Heart left ventricle (tissue), 16 donors: ENCODE data around the gene ACTG2. TPM values are rescaled to one million over a fixed set of nuclear protein-coding genes. Genes with fewer than 3 reads are reported as not detected.

Source experiments
- ATAC-seq, 4 donors: fragments of 200-7000 bp; cut with Tn5 transposase; one replicate each; pipeline ENCODE4 v1.9.1; 2020 to 2022; ENCODE audit warnings: moderate library complexity in 4 of 4, mild to moderate bottlenecking in 3 of 4, moderate number of reproducible peaks in 1 of 4
- DNase-seq, 5 donors: peaks; one replicate each; pipeline ENCODE4 v3.0.0-alpha.2; 2020
- H3K27ac ChIP-seq, 12 donors: fragments of 200-600 bp; sonication (generic) in 4 of 12; one replicate each; pipeline versions ENCODE4 v1.5.0 to v1.8.0; 2016 to 2022; ENCODE audit warnings: mild to moderate bottlenecking in 2 of 12
- H3K27me3 ChIP-seq, 9 donors: fragments of 200-600 bp; sonication (generic) in 2 of 9; one replicate each; pipeline versions ENCODE4 v1.5.1 to v1.8.0; 2016 to 2022; ENCODE audit warnings: mild to moderate bottlenecking in 3 of 9
- H3K36me3 ChIP-seq, 9 donors: fragments of 200-600 bp; sonication (generic) in 2 of 9; one replicate each; pipeline versions ENCODE4 v1.5.0 to v1.8.0; 2018 to 2022; ENCODE audit warnings: mild to moderate bottlenecking in 2 of 9
- H3K4me1 ChIP-seq, 12 donors: fragments of 200-600 bp; sonication (generic) in 4 of 12; one replicate each; pipeline versions ENCODE4 v1.5.0 to v1.8.0; 2016 to 2022; ENCODE audit warnings: mild to moderate bottlenecking in 3 of 12
- H3K4me3 ChIP-seq, 12 donors: fragments of 200-600 bp; sonication (generic) in 4 of 12; one replicate each; pipeline versions ENCODE4 v1.5.0 to v1.8.0; 2017 to 2022; ENCODE audit warnings: mild to moderate bottlenecking in 9 of 12, moderate library complexity in 4 of 12
- H3K9me3 ChIP-seq, 12 donors: fragments of 200-600 bp; sonication (generic) in 4 of 12; one replicate each; pipeline versions ENCODE4 v1.5.0 to v1.8.0; 2016 to 2022; ENCODE audit warnings: mild to moderate bottlenecking in 1 of 12
- CTCF ChIP-seq, 12 donors: fragments of 200-600 bp; sonication (generic) in 4 of 12; IDR thresholded peaks; one replicate each; pipeline versions ENCODE4 v1.5.0 to v1.8.0; 2018 to 2022; ENCODE audit warnings: antibody characterized with exemption in 12 of 12, mild to moderate bottlenecking in 5 of 12
- POLR2A ChIP-seq, 2 donors: fragments of 450-650 bp; IDR thresholded peaks; one replicate each; pipeline ENCODE4 v1.6.1; 2017; ENCODE audit warnings: antibody characterized with exemption in 2 of 2, mild to moderate bottlenecking in 2 of 2, moderate library complexity in 2 of 2
- WGBS, 4 donors: extraction: QIAGEN DNeasy Blood & Tissue Kit in 2 of 4; methylation state at CpG; one replicate each; pipeline versions ENCODE4 v1.1.5 to v1.1.7; 2013 to 2018; 5-methylcytosine and 5-hydroxymethylcytosine counted together
- intact Hi-C, 10 donors: fragments of 100-400 bp; cut with DNase I; formaldehyde crosslinking; loops; one replicate each; pipeline versions ENCODE4 v1.11.1 to v1.14.2; 2022
- polyA plus RNA-seq, 2 donors: library from polyadenylated mRNA; stranded (reverse); fragments of 200-250 nt; gene quantifications; one replicate each; pipeline ENCODE4 v1.2.3, GENCODE V29; 2013
- total RNA-seq, 9 donors: library from RNA; depleted of rRNA in 2 of 9; stranded (reverse); fragments of >200 nt in 2 of 9; fragmentation: NEBNext Ultra II Directional in 3 of 9; extraction: Animal tissue kit (Norgen Biotek cat#: 25700) in 3 of 9; gene quantifications; one replicate each; pipeline versions ENCODE4 v1.1.0 to v1.2.4, GENCODE V29; 2016 to 2023
- donor health status: ischemic (EF 13 %, LVEDD 7.1; RV severe dilation, severe dysfunction).
- donor health status: healthy with polysubstance abuse.
- donor health status: DM: no; HTN: yes; CAD: no.
- donor health status: DM: no; HTN: no; CAD: no.
- donor health status: ischemic (EF 25% LVEDD 6.9; RV normal size, moderate dysfunction).
- donor health status: ischemic (EF 25% LVEDD 5.7; RV mildly dilated, moderate dysfunction).
- donor health status: healthy.
- donor health status: DM: yes; HTN: yes; CAD: no.
- donor health status: ischemic (EF 35%, LVEDD 5.7; RV mildly dilated, moderate dysfunction).
- donor health status: nonischemic (EF 11% LVEDD 7.7; RV severe dilation, severe dysfunction).
- donor health status: DM: yes; HTN: yes; CAD: no.
- donor health status: PGD.
- donor health status: ischemic (EF 29% LVEDD 5.4; RV normal size, mild dysfunction).
- donor health status: nonischemic (EF 23%, LVEDD 6.1; RV moderate dilation, normal function).

The ACTG2 gene
- total and polyA plus RNA-seq, 11 donors = 1.3 to 10.5 (median 3.8) TPM

GRCh38 chr2:73961274-73961673 lies 68.5 kb downstream of the ACTG2 start:
- intact Hi-C loops = no loop called here
- no peaks in the 10 kb centered on the region for H3K4me1 ChIP-seq
- TF ChIP-seq CTCF (IDR thresholded peaks at IDR 0.05) (no peak), POLR2A (IDR thresholded peaks at IDR 0.05) (no peak)
- H3K4me3 ChIP-seq = no peak overlapping the region
- H3K27ac ChIP-seq = no peak overlapping the region
- DNase-seq (no peak), ATAC-seq (no peak)
- WGBS, 4 donors = 97 to 98% (median 97%) methylated on average over 4 of the region's 4 CpGs
- H3K9me3 ChIP-seq = peaks cover 0 to 10% (median 0%) of the 10 kb centered on the region in 12 donors
- no peaks in the 10 kb centered on the region for H3K27me3 ChIP-seq
- H3K36me3 ChIP-seq = peaks cover 0 to 47% (median 37%) of the 10 kb centered on the region in 9 donors

- WGBS, 4 donors = 88 to 91% (median 91%) methylated on average over 12 of the region's 12 CpGs
- peaks cover 0 to 39% (median 30%) of the 10 kb centered on the region in 9 donors for H3K36me3 ChIP-seq
- intact Hi-C loops = no loop called here
- no peaks in the 10 kb centered on the region for H3K27me3 ChIP-seq
- peaks cover 0 to 10% (median 0%) of the 10 kb centered on the region in 12 donors for H3K9me3 ChIP-seq
- DNase-seq = no peak
- no peak for TF ChIP-seq POLR2A (IDR thresholded peaks at IDR 0.05)
- TF ChIP-seq CTCF (IDR thresholded peaks at IDR 0.05) = no peak
- ATAC-seq = no peak
- H3K4me1 ChIP-seq = no peaks in the 10 kb centered on the region
- H3K27ac ChIP-seq = no peak overlapping the region
- no peak overlapping the region for H3K4me3 ChIP-seq
These were observed 69.2 kb downstream of the ACTG2 start for GRCh38 chr2:73961823-73962615.

GRCh38 chr2:73962798-73963197 lies 70.0 kb downstream of the ACTG2 start:
- no peak for ATAC-seq
- peaks cover 0 to 4% (median 0%) of the 10 kb centered on the region in 12 donors for H3K4me1 ChIP-seq
- DNase-seq = no peak
- peaks cover 0 to 10% (median 0%) of the 10 kb centered on the region in 12 donors for H3K9me3 ChIP-seq
- TF ChIP-seq CTCF (IDR thresholded peaks at IDR 0.05) (no peak), POLR2A (IDR thresholded peaks at IDR 0.05) (no peak)
- intact Hi-C loops = no loop called here
- H3K27ac ChIP-seq = no peak overlapping the region
- WGBS, 4 donors = 64 to 89% (median 73%) methylated on average over 5 of the region's 5 CpGs
- H3K4me3 ChIP-seq = no peak overlapping the region
- no peaks in the 10 kb centered on the region for H3K27me3 ChIP-seq
- H3K36me3 ChIP-seq = peaks cover 0 to 31% (median 23%) of the 10 kb centered on the region in 9 donors

GRCh38 chr2:73963385-73964120 lies 70.7 kb downstream of the ACTG2 start:
- peaks cover 0 to 10% (median 0%) of the 10 kb centered on the region in 12 donors for H3K9me3 ChIP-seq
- intact Hi-C loops = no loop called here
- no peak overlapping the region for H3K27ac ChIP-seq
- H3K4me3 ChIP-seq = no peak overlapping the region
- H3K36me3 ChIP-seq = peaks cover 0 to 24% (median 15%) of the 10 kb centered on the region in 9 donors
- ATAC-seq = no peak
- peaks cover 0 to 6% (median 0%) of the 10 kb centered on the region in 12 donors for H3K4me1 ChIP-seq
- WGBS, 4 donors = 84 to 88% (median 86%) methylated on average over 13 of the region's 13 CpGs
- H3K27me3 ChIP-seq = no peaks in the 10 kb centered on the region
- no peak for DNase-seq
- no peak for TF ChIP-seq POLR2A (IDR thresholded peaks at IDR 0.05)
- TF ChIP-seq CTCF (IDR thresholded peaks at IDR 0.05) = no peak
